ENCODE data around the gene CLCN4.

The CLCN4 gene

DNA sequence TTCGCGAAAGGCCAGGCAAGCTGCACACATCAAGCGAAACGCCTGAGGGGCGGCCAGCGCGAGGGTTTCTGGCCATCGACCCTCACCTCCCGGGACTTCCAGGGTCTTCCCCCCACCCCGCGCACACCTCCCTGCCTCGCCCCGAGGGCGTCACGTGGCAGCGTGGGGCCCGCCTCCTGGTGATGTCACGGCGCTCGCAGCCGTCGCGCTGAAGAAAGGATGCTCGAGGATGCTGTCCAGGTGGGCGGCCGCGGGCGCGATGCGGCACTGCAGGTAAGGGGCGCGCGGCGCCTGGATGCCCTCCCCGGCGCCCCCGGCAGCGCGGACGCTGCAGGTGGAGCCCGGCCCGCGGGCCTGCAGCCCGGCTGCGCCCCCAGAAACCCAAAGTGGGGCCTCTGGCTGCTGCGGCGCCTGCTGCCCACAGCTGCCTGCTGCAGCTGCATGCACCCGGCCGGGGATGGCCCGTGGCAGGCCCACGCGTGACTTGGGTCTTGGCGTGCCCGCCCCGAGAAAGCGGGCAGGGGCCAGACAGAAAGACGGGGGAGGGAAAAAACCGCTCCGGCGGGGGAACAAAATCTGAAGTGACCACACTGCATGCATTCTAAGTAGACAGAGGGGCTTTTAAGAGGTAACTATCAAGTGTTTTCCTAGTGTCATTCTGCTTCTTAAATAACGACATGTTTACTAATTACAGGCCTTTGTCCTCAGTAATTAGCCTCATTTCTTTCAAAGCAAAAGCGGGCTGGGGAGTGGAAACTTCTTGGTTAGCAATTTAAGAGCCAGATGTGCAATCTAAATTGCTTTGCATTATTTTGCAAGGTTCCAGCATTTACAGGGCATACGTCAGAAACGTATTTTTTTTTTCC lies 1.7 kb downstream of the CLCN4 start:
- intact Hi-C loops (cut with DNase I; ENCODE audit: low total_unique reads): no loop called here
- H3K9me3 ChIP-seq: no peaks in the 10 kb centered on the region
- no peak overlapping the region for H3K27ac ChIP-seq
- peak overlapping the region; percentile 35 to 48 for H3K4me3 ChIP-seq
- H3K4me1 ChIP-seq: peaks cover 0 to 6% (median 2%) of the 10 kb centered on the region in 4 donors
- no peaks in the 10 kb centered on the region for H3K27me3 ChIP-seq
- TF ChIP-seq, protein P1, sequence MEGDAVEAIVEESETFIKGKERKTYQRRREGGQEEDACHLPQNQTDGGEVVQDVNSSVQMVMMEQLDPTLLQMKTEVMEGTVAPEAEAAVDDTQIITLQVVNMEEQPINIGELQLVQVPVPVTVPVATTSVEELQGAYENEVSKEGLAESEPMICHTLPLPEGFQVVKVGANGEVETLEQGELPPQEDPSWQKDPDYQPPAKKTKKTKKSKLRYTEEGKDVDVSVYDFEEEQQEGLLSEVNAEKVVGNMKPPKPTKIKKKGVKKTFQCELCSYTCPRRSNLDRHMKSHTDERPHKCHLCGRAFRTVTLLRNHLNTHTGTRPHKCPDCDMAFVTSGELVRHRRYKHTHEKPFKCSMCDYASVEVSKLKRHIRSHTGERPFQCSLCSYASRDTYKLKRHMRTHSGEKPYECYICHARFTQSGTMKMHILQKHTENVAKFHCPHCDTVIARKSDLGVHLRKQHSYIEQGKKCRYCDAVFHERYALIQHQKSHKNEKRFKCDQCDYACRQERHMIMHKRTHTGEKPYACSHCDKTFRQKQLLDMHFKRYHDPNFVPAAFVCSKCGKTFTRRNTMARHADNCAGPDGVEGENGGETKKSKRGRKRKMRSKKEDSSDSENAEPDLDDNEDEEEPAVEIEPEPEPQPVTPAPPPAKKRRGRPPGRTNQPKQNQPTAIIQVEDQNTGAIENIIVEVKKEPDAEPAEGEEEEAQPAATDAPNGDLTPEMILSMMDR (IDR thresholded peaks at IDR 0.05): no peak
- DNase-seq: no peak
- H3K36me3 ChIP-seq: no peaks in the 10 kb centered on the region

DNA sequence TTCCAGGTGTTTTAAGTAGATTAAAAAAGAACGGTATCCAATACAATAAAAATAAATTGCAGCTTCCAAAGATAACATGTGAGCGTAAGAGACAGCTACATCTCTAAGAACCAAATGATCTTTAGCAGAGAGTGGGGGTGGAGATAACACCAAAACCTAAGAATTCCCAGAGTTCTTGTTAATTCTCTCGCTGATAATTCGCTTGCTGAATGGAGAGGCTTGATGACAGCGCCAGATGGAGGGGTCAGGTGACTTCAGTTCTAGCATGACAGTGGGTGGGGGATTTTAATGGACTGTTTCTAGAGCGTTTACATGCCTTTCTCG lies 2.3 kb downstream of the CLCN4 start:
- H3K4me3 ChIP-seq: no peak overlapping the region
- TF ChIP-seq, protein P1 (IDR thresholded peaks at IDR 0.05): no peak
- H3K9me3 ChIP-seq: no peaks in the 10 kb centered on the region
- no peak for DNase-seq
- no peak overlapping the region for H3K27ac ChIP-seq
- no peaks in the 10 kb centered on the region for H3K36me3 ChIP-seq
- H3K27me3 ChIP-seq: no peaks in the 10 kb centered on the region
- H3K4me1 ChIP-seq: peaks cover 0 to 6% (median 2%) of the 10 kb centered on the region in 4 donors
- intact Hi-C loops (cut with DNase I; ENCODE audit: low total_unique reads): no loop called here

DNA sequence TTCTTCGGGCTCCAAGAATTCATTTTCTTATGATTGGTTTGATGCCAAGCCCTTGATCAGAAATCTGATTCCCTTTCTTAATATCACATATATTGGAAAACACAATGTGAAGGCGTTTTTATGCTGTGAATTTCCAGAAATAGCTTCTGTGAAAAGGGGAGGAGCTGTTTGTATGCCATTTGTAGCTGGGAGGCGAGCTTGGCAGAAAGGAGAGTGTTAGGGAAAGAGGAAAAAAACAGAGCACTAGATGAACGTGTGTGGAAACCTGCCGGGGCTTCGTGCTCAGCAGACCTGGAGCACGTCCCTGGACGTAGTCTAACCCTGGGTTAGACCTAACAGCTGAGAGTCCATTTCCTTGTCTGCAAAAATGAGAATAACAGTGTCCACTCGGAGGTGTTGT lies 3.4 kb downstream of the CLCN4 start:
- Histone ChIP-seq H3K27me3 (no peaks in the 10 kb centered on the region), H3K36me3 (no peaks in the 10 kb centered on the region), H3K27ac (no peak overlapping the region), H3K4me3 (no peak overlapping the region), H3K9me3 (no peaks in the 10 kb centered on the region), H3K4me1 (peaks cover 0 to 6% (median 2%) of the 10 kb centered on the region in 4 donors)
- intact Hi-C loops (cut with DNase I; ENCODE audit: low total_unique reads): no loop called here
- DNase-seq: no peak
- TF ChIP-seq, protein P1 (IDR thresholded peaks at IDR 0.05): no peak

DNA sequence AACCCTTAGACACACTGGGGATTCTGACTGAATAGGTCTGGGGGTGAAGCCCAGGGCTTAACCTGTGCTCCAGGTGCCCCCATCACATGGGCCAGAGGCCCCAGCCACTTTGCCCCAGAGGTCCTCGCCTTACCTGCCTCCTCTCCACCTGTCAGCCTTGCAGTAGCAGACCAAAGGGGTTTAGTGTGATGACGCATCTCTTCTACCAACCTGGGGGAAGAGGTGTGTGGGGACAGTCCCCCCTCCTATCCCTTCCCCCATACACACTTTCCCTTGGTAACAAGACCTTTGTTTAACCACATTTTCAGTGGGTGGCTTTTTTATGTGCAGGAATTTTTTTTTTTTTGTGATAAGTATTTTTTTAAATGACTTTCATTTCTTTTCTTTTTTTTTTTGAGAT lies 6.3 kb downstream of the CLCN4 start:
- peaks cover 0 to 6% (median 2%) of the 10 kb centered on the region in 4 donors for H3K4me1 ChIP-seq
- no peaks in the 10 kb centered on the region for H3K36me3 ChIP-seq
- intact Hi-C loops (cut with DNase I; ENCODE audit: low total_unique reads): no loop called here
- H3K27me3 ChIP-seq: no peaks in the 10 kb centered on the region
- no peak for DNase-seq
- TF ChIP-seq, protein P1 (IDR thresholded peaks at IDR 0.05): no peak
- no peak overlapping the region for H3K4me3 ChIP-seq
- no peaks in the 10 kb centered on the region for H3K9me3 ChIP-seq
- no peak overlapping the region for H3K27ac ChIP-seq

DNA sequence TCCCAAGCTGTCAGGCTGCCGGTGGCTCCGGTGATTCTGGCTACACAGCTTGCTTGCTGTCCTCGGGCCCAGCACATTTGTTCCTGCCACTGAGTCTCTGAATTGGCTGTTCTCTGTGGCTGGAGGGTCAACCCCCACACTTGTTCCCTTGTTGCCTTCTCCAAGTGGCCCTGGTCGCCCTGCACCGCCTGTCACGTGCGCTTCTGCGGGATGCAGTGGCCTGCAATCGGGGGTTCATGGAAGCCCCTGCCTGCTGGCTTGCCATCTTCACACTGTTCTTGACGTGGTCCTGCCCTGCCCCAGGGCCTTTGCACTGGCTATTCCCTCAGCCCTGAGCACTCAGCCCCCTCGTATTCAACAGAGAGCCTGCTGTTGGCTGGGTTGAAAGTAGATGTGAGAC lies 8.1 kb downstream of the CLCN4 start:
- Histone ChIP-seq H3K36me3 (no peaks in the 10 kb centered on the region), H3K9me3 (no peaks in the 10 kb centered on the region), H3K4me1 (no peaks in the 10 kb centered on the region), H3K27me3 (no peaks in the 10 kb centered on the region), H3K4me3 (no peak overlapping the region), H3K27ac (no peak overlapping the region)
- intact Hi-C loops (cut with DNase I; ENCODE audit: low total_unique reads): no loop called here
- TF ChIP-seq, protein P1 (IDR thresholded peaks at IDR 0.05): no peak
- DNase-seq: no peak
